Adipocyte (in vitro differentiated cells): ENCODE results near the gene CAV1.
A peak's percentile ranks its signal among the peaks of the same experiment; 100 is the strongest.
"Not testable (repeated sequence)": the region's sequence is repeated elsewhere in the genome, so short reads cannot be mapped to it uniquely, and the experiment has no call there.

Experiments
- DNase-seq: peaks from one replicate; pipeline ENCODE4 v3.0.0-alpha.2; 2015; ENCODE audit warnings: low read depth
- H3K27me3 ChIP-seq: replicated peaks from 2 replicates; pipeline ENCODE4 v1.7.0; 2013; ENCODE audit warnings: mild to moderate bottlenecking, low read length, moderate library complexity; ENCODE audit not compliant: control insufficient read depth, insufficient read depth
- H3K36me3 ChIP-seq: 2 replicates; pipeline ENCODE4 v1.7.0; 2013; ENCODE audit warnings: low read length, mild to moderate bottlenecking, moderate library complexity; ENCODE audit not compliant: control insufficient read depth, insufficient read depth, severe bottlenecking
- H3K4me1 ChIP-seq: 2 replicates; pipeline ENCODE4 v1.7.0; 2013; ENCODE audit warnings: mild to moderate bottlenecking, low read length, moderate library complexity; ENCODE audit not compliant: control insufficient read depth, insufficient read depth
- H3K4me3 ChIP-seq: 2 replicates; pipeline ENCODE4 v1.7.0; 2013; ENCODE audit warnings: mild to moderate bottlenecking, low read length, moderate library complexity
- H3K9ac ChIP-seq: 2 replicates; pipeline ENCODE4 v1.7.0; 2013; ENCODE audit warnings: mild to moderate bottlenecking, low read length, moderate library complexity
- H3K9me3 ChIP-seq: 2 replicates; pipeline ENCODE4 v1.7.0; 2013; ENCODE audit warnings: mild to moderate bottlenecking, low read length, moderate library complexity; ENCODE audit not compliant: control insufficient read depth

Gene CAV1, protein sequence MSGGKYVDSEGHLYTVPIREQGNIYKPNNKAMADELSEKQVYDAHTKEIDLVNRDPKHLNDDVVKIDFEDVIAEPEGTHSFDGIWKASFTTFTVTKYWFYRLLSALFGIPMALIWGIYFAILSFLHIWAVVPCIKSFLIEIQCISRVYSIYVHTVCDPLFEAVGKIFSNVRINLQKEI

DNA sequence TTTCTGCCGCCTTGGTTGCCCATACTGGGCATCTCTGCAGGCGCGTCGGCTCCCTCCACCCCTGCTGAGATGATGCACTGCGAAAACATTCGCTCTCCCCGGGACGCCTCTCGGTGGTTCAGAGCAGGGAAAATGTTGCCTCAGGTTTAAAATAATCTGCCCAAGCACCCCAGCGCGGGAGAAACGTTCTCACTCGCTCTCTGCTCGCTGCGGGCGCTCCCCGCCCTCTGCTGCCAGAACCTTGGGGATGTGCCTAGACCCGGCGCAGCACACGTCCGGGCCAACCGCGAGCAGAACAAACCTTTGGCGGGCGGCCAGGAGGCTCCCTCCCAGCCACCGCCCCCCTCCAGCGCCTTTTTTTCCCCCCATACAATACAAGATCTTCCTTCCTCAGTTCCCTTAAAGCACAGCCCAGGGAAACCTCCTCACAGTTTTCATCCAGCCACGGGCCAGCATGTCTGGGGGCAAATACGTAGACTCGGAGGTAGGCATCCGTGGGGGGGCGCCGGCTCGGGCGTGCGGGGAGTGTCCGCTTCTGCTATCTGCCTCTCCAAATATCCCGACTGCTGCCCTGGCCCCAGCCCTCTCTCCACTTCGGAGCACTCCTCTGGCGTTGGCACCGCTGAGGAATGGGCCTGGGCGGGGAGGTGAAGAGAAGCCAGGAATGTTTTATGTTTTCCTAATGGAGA is at the start of gene CAV1:
Gene CAV1, plus strand, starts transcription at position 428 of the 689 bp plus-strand sequence. Its CDS starts 27 bp downstream, at position 455.
- H3K9me3 ChIP-seq, result no peaks in the 10 kb centered on the region
- peaks cover 23% of the 10 kb centered on the region for H3K36me3 ChIP-seq
- peak within 1 kb of the TSS; percentile 100 for H3K9ac ChIP-seq
- peaks cover 41% of the 10 kb centered on the region for H3K4me1 ChIP-seq
- peak; percentile 97 for DNase-seq
- H3K27me3 ChIP-seq, result no peaks in the 10 kb centered on the region
- H3K4me3 ChIP-seq, result peak within 1 kb of the TSS; percentile 93

- no peaks in the 10 kb centered on the region for H3K27me3 ChIP-seq
- no peak for DNase-seq
Observed at GRCh38 chr7:116477625-116478024, 47.2 kb upstream of the CAV1 start.

DNA sequence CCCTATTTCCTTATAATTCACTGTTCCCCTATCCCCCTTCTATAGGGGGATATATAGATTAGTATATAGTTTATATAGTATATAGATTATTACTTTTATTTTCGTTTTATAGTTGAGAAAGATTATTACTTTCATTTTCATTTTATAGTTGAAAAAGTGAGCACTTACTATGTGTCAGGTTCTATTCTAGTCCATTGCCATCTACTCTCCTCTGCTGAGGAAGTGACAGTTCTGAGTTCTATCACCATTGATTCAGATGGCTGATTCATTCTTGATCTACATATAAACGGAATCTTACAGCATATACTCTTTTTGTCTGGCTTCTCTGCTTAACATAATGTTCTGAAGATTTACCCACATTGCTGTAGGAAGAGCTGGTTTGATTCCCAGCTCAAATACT is 46.0 kb upstream of the CAV1 start:
- DNase-seq, result no peak
- Histone ChIP-seq H3K27me3 (no peaks in the 10 kb centered on the region), H3K4me1 (no peaks in the 10 kb centered on the region), H3K9me3 (no peaks in the 10 kb centered on the region), H3K36me3 (no peaks in the 10 kb centered on the region), H3K9ac (no peak overlapping the region), H3K4me3 (no peak overlapping the region)

More at GRCh38 chr7:116477625-116478024, 47.2 kb upstream of the CAV1 start:
- Histone ChIP-seq H3K4me3 (no peak overlapping the region), H3K4me1 (peaks cover 4% of the 10 kb centered on the region), H3K36me3 (no peaks in the 10 kb centered on the region), H3K9me3 (no peaks in the 10 kb centered on the region), H3K9ac (no peak overlapping the region)

DNA sequence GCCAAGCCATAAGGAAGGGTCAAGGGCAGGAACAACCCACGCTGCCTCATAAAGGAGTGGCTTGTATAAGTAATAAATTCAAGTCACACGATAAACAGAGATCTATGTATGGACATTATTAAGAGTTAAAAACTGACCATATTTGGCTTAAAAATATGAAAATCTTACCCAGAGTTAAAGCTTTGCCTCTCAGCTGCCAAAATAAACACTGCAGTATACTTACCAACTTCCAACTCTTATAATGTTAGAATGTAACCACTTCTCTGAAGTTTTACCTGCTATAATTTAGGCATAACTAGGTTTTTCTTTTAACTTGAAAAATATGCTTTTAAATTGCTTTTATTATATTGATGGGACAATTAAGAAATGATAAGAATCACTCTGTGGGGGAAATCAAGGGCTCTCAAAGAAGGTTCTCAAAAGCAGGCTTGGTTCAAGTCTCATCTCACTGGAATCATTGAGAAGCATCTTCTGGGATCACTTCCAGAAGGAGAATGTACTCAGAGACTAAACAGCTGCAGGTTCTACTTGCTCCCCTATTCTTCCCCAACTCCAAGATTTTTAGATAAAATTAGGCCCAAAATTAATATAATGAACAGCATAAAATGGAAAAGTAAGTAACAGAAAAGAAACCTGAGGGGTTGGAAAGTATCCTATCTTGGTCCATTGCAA is 41.4 kb upstream of the CAV1 start:
- DNase-seq, result no peak
- Histone ChIP-seq H3K36me3 (no peaks in the 10 kb centered on the region), H3K4me1 (peaks cover 15% of the 10 kb centered on the region), H3K9me3 (no peaks in the 10 kb centered on the region), H3K4me3 (no peak overlapping the region), H3K9ac (no peak overlapping the region), H3K27me3 (no peaks in the 10 kb centered on the region)

DNA sequence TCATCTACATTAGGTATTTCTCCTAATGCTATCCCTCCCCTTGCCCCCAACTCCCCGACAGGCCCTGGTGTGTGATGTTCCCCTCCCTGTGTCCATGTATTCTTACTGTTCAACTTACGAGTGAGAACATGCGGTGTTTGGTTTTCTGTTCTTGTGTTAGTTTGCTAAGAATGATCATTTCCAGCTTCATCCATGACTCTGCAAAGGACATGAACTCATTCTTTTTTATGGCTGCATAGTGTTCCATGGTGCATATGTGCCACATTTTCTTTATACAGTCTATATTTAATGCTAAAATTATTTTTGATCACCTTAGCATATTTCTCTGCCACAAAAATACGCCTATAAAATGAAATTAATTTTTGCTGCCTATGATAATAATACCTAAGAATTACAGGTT is 40.4 kb upstream of the CAV1 start:
- H3K9me3 ChIP-seq, DNase-seq, H3K9ac ChIP-seq, H3K4me3 ChIP-seq, H3K27me3 ChIP-seq, H3K36me3 ChIP-seq: not testable (repeated sequence)
- peaks cover 15% of the 10 kb centered on the region for H3K4me1 ChIP-seq

GRCh38 chr7:116487907-116488521 is 36.8 kb upstream of the CAV1 start:
- no peak overlapping the region for H3K4me3 ChIP-seq
- DNase-seq, result no peak
- H3K9ac ChIP-seq, result no peak overlapping the region
- no peaks in the 10 kb centered on the region for H3K9me3 ChIP-seq
- peaks cover 32% of the 10 kb centered on the region for H3K4me1 ChIP-seq
- H3K27me3 ChIP-seq, result no peaks in the 10 kb centered on the region
- no peaks in the 10 kb centered on the region for H3K36me3 ChIP-seq

- H3K27me3 ChIP-seq, result no peaks in the 10 kb centered on the region
- H3K4me1 ChIP-seq, result peaks cover 45% of the 10 kb centered on the region
- DNase-seq, result no peak
- no peak overlapping the region for H3K4me3 ChIP-seq
- H3K9me3 ChIP-seq, result no peaks in the 10 kb centered on the region
- no peaks in the 10 kb centered on the region for H3K36me3 ChIP-seq
- no peak overlapping the region for H3K9ac ChIP-seq
Observed at GRCh38 chr7:116490351-116490750, 34.5 kb upstream of the CAV1 start.

DNA sequence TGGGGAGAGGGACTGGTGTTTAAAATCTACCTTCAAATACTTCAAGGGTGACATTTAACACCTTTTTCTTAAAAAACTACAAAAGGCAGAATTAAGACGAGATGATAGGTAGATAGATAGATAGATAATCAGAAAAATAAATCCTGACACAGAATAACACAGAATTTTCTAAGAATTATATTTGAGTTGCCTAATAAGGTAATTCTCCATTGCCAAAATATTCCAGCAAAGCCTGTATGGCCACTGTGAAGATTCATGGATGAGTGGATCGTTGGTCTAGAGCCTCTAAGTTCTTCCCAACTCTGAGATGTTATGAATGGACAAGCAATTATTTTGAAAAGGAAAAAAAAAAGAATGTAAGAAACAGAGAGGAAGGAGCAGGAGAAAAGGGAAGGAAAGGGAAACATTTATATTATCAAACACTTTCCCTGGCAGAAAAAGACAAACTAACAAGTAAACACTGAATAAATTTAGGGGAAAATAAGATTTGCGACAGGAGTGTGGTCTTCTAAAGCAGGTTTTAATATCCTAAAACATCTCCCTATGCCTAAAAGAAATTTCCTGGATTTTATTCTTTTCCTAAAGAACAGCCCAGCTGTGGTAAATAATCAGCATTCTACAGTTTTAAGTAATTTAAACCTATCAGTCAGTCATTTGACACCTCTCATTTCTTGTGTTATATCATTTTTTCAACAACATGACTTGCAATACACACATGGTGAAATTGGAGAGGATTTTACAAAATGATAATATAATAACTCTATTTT is 32.8 kb upstream of the CAV1 start:
- peak overlapping the region; percentile 27 for H3K9ac ChIP-seq
- no peaks in the 10 kb centered on the region for H3K27me3 ChIP-seq
- H3K4me3 ChIP-seq, result no peak overlapping the region
- DNase-seq, result no peak
- no peaks in the 10 kb centered on the region for H3K9me3 ChIP-seq
- no peaks in the 10 kb centered on the region for H3K36me3 ChIP-seq
- peaks cover 48% of the 10 kb centered on the region for H3K4me1 ChIP-seq

GRCh38 chr7:116492654-116493109 is 32.2 kb upstream of the CAV1 start:
- Histone ChIP-seq H3K36me3 (no peaks in the 10 kb centered on the region), H3K27me3 (no peaks in the 10 kb centered on the region), H3K9ac (peak overlapping the region; percentile 27), H3K9me3 (no peaks in the 10 kb centered on the region), H3K4me3 (no peak overlapping the region), H3K4me1 (peaks cover 48% of the 10 kb centered on the region)
- DNase-seq, result peak; percentile 68

- DNase-seq, result no peak
- peaks cover 52% of the 10 kb centered on the region for H3K4me1 ChIP-seq
- no peaks in the 10 kb centered on the region for H3K36me3 ChIP-seq
- no peak overlapping the region for H3K4me3 ChIP-seq
- H3K9ac ChIP-seq, result peak overlapping the region; percentile 41
- no peaks in the 10 kb centered on the region for H3K9me3 ChIP-seq
- H3K27me3 ChIP-seq, result no peaks in the 10 kb centered on the region
Observed at GRCh38 chr7:116493449-116493848, 31.4 kb upstream of the CAV1 start.
